GM19025 (cell line): ENCODE data around the gene LRRTM3.

Source experiments
- ATAC-seq: cut with Tn5 transposase; IDR thresholded peaks from one replicate; pipeline ENCODE4 v1.9.1; 2021; ENCODE audit warnings: mild to moderate bottlenecking, low read depth, moderate library complexity; ENCODE audit not compliant: unreplicated experiment

Gene LRRTM3

DNA sequence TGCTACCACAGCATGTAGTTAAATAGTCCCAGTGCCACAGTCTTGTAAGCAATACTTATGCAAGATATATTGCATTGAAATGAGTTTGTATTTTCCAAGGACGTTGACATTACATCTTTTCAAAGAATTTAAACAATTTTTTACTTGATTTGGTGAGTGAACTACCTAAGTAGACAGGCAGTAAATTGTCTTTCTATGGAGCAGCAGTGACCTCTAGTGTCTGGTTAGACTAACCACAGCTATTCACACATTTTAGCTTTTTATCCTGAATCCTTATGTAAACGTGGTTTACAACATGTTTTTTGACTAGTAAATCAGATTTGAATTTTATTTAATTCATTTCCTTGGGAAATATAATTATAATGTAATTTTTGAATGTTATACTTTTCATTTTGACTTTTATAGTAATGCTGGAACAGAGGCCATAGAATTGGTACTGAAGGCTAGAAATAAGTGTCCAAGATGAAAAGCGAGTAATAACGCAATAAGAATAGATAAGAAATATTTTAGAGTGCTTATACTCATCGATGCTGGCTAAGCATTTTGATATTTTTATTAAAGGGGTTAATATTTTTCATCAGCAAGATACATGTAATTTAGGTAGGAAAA, 5.6 kb downstream of the LRRTM3 start:
- peak; percentile 69 for ATAC-seq

DNA sequence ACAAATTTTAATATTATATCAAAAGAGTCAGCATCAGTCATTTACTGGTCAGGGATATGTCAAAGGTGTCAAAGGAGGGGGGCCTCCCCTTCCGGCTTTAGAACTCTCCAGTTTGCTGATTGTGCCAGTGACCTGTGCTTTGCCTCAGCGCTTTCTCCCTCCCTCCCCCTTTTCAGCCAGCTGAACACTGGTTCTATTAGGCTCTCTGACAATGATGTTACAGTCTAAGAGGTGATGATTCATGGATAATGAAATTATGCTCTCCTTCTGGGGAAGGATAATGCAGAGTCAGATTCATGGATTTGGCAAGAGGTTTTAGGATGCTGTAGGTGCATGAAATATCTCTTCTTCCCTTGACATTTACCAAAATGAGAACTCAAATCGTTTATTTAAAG, 6.1 kb downstream of the LRRTM3 start:
- no peak for ATAC-seq

DNA sequence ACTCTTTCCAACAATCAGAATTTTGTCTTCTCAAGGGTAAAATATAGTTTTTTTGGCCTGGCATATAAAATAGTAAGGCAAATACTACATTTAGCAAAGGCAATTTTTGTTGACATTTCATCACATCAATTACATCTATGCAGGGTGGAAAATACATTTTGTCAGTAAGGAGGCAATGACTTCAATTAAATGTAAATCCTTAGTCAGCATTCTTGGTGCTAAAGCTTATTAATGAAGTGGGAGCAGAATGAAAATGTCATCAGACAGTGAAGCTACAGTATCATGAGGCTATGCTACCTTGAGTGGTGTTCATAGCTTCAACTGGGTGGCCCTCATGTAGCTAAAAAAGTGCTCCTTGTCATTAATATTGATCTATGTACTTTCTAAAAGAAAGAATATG, 8.9 kb downstream of the LRRTM3 start:
- ATAC-seq, result no peak

DNA sequence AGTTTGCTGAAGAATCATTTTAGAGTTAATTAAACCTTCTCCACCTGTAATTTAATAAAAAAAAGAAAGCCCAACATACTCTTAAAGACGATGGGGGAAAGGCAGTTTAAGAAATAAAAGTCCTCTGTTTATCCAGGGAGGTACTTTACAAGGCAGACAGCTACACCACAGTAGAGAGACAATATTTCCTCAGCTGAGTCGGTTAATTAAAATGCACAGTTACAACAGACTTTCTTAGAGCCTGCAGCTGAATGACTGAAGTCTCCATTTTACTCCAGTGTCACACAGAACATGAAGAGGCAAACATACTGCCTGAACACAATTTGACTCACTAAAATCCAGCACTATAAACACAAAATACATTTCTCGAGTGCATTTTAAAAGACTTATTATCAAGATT, 15.1 kb downstream of the LRRTM3 start:
- no peak for ATAC-seq

DNA sequence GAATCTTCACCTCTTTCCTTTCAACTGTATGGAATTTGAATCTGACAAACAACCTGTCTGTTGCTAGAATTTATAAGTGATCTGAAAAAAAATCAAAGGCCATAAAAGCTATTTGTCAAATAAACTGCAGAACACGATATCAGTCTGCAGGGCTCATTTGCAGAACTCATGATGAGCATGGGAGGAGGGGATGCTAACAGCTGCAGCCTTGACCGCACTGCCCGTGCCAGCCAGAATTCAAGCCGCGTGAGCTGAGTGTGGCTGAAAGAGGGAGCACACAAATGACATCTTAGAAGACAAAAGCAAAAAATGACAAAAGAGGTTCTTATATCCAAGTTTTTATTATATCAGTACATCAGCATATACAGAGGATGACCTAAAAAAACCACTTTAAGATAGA, 15.7 kb downstream of the LRRTM3 start:
- no peak for ATAC-seq

DNA sequence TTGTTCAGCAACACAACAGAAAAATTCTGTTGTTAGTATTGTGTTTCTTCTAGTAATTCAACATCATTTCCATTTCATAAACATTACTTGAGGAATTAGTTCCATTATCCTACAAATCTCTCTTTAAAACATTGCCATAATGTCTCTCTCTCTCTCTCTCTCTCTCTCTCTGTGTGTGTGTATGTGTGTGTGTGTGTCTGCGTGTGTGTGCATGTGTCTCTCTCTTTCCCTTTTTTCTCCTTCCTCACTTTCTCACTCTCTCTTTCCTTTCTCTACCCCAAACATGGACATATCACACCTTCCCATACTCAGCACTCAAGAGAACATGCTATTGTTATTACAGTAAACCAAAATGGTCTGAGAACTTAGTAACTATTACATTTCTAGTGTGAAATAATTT, 16.6 kb downstream of the LRRTM3 start:
- no peak for ATAC-seq

DNA sequence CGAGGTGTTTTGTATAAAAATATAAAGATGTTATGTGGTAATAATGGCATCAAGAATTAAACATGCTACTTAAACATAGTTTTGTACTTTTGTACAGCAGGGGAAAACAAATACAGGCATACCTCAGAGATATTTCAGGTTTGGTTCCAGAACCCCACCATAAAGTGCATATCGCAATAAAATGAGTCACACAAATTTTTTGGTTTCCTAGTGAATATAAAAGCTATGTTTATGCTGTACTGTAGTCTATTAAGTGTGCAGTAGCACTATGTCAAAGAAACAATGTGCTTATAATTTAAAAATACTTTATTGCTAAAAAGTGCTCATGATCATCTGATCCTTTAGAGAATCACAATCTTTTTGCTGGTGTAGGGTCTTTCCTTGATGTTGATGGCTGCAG, 17.8 kb downstream of the LRRTM3 start:
- no peak for ATAC-seq

DNA sequence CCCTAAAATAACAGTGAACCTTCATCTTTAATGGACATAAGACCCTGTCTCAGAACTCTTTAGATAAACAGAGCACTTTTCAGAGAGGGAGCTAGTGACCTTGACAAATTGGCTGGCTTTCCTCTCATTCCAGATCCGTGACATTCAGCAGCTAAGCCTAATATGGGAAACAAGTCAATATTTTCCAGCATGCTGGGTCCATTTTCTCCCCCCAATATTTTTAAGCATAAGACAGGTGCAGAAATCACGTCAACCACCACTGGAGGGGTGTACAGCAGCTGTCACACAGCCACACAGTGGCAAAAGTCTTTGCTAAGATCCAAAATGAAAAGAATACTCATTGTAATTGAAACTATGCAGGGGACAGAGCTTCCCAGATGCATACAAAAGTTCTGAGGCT, 26.1 kb downstream of the LRRTM3 start:
- no peak for ATAC-seq

DNA sequence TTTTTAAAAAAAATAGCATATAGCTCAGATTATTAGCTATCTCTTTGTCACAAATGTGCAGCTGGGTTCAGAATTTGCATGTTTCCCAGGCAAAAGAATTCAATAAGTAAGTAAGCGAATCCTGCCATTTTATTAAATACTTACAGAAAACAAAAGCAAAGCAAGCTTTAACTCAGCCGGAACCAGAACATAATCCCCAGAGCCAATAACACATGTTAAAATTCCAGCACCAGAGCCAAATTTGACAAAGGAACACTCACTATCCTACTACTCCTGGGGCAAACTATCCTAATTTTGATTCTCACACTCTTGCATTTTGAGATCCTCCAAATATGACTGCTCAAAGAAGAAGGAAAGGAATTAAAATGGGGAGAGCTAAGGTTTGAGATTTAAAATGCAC, 32.6 kb downstream of the LRRTM3 start:
- ATAC-seq, result no peak

DNA sequence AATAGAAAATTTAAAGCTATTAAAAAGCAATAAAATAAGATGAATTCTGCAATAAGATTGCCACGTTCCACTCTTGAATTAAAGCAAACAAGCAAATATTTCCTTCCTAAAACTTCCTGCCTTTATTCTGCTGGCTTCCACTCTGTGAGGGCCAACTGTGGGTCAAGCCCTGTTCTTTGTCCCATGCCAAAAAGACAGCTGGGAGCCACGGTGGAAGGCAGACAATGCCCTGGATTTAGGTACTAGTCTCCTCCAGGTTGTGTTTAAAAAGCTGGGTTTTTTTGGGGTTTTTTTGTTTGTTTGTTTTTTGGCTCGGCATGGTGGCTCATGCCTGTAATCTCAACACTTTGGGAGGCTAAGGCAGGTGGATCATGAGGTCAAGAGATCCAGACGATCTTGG, 39.1 kb downstream of the LRRTM3 start:
- no peak for ATAC-seq

DNA sequence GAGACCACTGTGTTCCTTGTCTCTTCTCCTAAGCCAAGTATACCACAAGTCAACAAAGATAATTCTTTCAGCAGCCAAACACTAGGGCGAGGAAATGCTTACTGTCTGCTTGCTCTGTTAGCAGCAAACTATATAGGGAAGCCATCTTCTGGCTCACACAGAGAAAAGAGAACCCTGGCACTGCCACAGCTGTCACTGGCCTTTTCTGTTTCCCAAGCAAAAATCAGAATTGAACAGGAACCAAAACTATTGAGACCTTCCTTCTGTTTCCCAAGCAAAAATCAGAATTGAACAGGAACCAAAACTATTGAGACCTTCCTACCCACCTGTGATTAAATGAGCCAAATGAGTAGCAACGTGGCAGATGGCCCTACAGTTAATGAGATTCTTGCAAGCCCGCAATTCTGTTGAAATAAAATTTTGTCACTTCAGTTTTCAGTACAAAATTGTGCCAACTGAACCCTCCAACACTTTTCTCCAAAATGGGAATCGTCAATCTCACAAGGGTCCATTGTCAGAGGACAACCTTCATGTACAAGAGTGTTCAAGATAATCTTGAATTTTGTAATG, 54.5 kb downstream of the LRRTM3 start:
- no peak for ATAC-seq

DNA sequence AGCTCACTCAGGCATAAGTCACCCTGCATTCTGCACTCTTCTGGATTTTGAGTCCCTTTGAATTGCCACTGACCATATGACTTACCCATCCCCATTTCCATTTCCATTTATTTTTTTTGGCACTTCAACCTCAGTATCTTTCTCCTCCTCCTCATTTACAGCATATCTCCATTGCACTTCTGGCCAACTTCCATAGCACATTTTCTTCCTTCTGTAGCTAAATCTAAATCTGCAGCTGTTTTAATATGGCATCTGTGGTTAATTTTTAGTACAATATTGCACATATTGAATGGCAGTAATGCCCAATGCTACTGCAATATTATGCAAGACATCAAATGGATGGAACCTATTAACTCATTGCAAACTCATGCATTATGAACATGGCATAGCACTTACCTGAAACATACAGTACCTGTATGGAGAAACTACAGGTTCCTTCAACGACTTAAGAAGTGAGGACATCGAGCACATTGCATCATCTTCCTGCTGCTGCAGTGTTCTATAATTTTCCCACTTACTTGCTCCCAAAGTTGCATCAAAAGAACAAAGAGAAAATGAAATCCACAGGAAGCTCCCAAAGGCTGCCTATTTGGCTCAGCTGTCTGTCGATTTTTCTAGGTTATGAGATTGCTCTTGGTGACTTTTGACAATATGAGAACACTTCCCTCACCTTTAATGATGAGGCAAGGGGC, 55.7 kb downstream of the LRRTM3 start:
- no peak for ATAC-seq

DNA sequence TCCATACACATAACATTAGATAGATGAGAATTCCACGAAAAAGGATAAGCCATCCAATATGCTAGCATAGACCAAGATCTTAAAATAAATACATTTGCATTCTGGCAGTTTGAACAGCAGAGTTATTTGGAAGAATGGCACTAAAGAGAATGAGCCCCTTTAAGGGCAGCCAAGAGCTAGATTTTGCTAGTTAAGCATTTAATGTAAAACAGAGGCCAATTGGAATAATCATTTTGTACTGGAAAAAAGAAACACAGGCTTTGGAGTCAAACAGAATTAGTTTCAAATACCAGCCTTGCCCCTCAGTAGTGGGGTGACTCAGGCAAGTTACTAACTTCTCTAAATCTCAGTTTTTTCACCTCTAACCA, 56.2 kb downstream of the LRRTM3 start:
- ATAC-seq, result no peak

DNA sequence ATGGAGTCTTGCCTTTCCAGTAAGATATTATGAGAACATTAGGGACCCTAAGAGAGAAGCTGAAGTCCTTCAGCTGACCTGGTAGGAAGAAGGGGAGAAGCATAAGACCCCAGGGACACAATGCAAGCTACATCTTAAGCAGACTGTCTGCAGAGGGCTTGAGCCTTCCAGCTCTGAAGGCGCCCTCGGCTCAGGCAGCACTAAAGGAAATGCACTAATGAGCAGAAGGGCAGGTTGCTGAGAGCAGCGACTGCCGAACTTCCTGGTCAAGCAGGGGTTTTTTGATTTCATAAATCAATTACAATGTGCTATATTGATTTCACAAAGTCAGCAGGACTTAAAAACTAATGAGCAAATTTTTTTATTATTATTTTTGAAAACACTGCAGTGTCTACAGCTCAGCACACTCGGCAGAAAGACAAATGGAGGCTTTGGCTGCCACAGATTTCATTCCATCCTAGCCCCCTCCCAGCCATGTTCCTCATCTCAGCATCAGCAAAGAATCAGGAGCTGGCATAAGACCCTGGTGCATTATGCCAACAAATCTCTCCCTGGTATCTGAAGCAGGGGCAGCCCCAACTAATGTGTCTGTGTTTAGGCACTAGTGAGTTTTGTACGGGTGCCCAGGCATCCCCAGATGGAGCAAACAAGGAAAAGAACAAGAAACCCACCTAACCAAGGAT, 57.1 kb downstream of the LRRTM3 start:
- ATAC-seq, result no peak

DNA sequence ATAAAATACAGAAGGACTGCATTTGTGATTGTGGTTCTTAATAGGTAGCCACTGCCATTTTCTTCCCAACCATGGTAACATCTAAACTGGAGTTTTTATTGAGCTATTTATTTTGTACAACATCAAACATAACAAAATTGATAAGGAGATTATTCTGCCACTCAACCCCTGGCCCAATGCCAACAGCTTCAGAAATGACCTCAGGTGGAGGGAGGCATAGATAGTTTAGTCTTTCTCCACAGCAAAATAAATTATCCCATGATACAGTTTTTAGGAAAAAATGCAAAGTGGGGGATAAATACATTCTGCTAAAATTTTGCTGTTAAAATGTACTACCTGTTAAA, 57.6 kb downstream of the LRRTM3 start:
- no peak for ATAC-seq

DNA sequence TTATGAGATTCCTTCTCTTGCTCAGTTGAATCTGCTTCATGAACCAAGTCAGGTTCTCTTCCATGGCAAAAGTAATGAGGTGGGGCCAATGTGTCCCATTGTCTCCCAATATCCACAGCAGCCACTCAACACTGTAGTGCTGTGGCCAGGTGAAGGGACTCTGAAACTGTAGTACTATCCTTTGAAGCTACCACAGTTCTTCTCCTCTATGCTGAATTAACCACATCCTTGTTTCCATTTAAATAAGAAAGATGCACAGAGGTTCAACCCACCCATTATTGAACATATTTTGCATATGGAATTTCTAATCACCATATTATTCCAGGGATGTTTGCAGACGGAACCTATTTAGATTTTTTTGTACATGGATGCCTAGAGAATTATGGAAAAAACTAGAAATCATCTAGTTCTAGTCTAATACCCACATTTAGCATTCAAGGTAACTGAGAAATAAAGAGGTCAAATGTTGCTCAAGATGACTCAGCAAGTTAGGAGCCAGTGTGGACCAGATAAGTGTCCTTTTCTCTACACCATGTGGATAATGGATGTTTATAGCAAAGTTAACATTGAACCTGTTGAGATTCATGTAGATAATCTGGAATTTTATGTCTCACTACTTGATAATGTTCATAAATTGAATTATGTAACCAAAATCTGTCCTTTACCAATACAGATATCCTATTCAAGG, 64.5 kb downstream of the LRRTM3 start:
- no peak for ATAC-seq

DNA sequence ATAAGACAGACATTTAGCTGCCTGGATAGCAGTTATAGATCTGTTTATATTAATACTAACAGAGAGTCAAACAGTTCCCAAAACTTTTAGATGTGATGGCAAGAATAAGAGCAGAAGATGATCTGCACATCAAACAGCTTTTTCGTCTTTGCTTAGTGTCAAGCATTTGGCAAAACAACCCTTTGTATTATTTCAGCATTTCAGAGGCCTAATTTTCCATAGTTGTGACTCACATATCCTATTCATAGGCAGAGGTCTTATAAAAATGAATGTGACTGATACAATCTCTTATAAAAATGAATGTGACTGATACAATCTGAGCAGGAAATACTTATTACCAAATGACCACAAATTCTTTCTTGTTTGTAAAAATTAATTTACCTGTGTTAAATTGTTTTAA, 71.2 kb downstream of the LRRTM3 start:
- no peak for ATAC-seq

DNA sequence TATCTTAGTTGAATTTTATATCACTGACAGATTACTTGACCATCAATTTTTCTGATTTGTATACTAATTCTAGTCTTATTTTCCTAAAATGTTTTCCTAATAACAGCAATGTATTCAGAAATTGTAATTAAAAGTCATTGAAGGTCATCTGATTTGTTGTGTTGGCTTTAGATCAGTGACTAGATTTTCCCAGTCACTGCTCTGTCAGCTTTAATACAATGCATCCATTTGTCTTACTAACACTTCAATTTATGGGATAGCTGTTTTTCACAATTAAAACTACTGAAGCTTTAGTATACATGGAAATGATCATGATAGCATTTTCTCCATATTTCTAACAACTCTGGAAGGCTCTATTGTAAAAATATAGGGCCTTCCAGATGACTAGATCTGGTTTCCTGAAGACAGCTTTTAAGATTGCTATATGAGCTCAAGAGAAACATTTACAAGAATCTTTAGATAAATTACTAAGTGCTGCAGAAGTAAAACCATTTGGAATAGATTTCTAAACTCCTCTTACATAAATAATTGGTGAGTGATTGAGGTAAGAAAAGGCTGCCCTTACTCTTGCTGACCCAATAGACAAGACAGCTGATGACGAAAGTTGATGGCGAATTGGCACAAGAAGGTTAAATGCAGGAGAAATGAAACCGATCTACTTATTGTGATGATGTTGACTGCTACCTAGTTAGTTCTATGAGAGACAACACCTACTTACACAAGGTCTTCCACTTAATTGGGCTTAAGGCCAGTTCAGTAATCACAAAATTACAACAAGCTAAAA, 74.1 kb downstream of the LRRTM3 start:
- no peak for ATAC-seq

DNA sequence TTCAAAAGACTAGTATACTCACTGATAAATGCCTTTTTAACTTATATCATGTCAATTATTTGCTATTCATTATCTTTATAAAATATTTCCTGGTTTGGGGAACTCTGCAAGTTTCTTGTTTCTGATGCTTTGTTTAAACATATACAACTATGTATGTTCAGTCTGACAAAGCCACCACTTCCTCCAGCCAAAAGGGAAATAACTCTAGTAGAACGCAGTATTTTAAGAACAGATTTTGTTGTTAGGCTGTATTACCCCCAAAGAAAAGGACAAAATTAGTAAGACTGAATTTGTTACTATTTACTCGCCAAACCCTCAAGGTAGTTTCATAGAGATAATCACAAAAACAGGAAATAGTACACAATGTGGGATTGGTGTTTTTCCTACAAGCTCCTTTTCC, 78.9 kb downstream of the LRRTM3 start:
- no peak for ATAC-seq

DNA sequence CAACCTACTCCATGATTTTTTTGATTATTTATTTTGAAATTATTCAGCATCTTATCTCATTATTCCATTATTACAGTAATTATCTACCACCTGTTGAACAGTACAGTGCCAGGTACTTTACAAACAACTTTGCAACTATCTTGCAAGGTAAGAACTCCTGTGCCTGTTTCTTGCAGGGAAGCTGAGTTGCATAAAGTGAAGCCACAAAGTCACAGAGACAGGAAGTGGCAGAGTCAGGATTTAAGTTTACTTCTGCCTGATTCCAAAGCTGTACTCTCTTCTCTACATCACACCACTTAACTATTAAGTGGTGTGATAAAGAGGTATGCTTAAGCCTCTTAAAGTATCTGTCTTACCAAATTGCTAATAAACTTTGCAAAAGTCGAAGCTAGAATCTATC, 80.1 kb downstream of the LRRTM3 start:
- no peak for ATAC-seq

DNA sequence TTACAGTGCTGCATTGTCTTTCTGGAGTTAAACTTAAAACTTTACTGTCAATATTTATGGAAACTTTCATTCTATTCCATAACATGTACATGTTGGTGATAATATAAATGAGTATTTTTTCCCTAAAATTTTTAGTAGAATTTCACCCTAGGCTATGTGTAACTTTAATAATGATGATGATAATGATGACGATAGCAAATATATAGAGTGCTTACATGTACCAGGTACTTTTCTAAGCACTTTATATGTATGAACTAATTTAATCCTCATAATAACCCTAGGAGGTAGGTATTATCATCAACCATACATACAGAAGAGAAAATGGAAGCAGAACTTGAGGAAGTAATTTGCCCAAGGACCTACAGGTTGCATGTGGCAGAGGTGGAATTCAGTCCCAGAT, 85.6 kb downstream of the LRRTM3 start:
- ATAC-seq, result no peak
